ENCODE measurements around the gene ANKRD44.
"Not testable (repeated sequence)": the region's sequence is repeated elsewhere in the genome, so short reads cannot be mapped to it uniquely, and the experiment has no call there.

Gene ANKRD44

DNA sequence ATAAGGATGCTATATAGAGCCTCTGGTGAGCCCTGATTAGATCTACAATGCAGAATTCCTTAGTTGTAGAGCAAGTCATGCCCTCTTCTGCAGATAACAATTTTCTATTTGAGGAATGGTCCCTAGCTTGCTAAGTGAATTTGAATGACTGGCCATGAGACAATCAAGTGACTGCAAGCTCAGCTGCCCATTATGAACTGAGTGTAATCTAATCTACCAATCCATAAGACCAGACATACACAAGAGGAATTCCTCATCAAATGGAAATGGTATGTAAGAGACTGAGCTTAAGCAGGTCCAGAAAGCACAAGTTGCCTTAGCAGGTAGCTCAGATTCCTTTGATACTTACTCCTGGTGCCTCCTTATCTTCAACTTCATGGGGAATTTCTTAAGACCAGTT is 4.8 kb upstream of the ANKRD44 start:
- DNase-seq (ENCODE audit: low read depth), result no peak

DNA sequence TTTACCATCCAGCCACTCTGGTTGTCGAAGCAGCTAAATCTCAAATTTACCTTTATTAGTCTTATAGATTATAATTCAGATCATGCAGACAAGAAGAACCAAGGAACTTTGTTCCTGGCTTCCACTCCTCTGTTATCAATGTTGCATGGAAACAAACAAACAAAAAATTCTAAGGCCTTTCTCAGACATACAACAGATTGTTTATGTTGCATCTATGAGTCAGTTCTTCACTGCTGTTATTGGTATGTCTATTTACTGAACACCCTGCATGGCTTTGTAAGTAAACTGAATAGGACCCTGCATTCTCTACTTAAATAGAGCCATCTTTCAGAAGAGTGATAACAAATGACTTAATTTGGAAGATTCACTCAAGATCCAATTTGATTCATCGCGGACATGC is 1.6 kb upstream of the ANKRD44 start:
- no peak for DNase-seq (ENCODE audit: low read depth)

DNA sequence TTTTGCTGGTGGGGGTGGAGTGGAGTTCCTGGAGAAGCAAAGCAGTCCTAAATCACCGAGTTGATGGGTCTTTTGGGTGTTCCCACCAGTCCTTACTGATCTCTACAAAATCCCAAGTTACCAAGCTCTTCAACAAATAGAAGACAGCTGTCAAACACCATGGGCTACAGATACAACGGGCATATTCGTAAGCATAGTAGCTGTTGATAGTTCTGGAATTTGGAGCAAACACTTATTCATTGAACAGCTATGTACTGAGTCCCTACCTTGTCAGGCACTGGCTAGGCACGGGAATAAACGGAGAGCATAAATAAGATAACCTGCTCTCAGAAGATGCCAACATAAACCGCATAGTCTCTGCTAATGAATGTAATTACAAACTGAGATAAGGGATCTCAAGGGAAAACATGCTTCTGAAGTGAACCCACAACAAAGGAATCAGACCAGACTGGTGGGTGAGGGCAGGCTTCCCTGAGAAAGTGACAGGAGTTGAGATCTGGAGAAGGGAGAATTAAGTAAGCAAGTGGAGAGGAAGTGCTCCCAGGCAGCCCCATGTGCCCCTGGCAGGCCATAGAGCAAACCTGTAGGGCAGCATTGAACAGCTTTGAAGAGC is 947 bp upstream of the ANKRD44 start:
- DNase-seq (ENCODE audit: low read depth), result no peak

DNA sequence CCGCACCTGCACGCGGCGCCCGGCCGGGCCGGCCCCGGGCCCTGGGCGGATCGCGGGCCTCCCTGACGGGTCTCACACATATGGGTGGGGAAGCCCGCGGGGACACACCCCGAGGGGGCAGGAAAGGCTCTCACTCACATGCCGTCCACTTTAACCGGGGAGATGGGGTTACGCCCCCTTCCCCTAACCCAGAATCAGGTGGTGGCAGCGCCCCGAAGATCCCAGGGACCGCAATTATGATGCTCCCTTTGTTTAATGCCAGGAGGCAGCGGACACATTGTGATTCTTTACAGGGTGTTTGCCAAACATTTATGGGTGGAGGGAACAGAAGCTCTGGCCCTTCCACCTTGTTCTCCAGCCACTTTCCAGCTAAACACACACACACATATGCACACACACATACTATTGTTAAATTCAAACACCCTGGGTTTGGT is 424 bp upstream of the ANKRD44 start:
- no peak for DNase-seq (ENCODE audit: low read depth)

DNA sequence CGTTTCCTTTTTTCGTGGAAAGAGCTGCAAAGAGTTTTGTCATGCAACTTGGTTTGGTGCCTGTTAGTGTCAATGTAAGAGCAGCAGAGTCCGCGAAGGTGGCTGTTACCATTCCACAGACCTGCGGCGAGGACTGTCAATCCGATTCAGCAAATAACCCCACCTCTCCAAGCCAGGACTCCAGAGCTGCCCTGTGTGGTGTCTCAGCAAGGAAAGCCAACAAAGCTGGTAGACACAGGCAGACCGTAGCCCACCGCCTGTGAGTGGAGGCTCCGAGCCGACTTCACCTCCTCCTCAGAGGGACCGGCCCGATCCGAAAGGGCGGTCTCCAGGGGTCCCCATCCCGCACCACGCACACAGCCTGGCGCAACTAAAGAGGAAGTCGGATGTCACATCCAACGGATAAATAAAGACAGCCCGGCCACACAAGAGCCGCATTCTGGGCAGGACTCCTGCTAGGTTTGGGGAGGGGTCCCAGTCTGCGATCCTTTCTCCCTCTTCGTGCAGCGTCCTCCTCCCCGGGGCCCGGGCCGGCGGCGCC is 819 bp downstream of the ANKRD44 start:
- DNase-seq (ENCODE audit: low read depth), result no peak

DNA sequence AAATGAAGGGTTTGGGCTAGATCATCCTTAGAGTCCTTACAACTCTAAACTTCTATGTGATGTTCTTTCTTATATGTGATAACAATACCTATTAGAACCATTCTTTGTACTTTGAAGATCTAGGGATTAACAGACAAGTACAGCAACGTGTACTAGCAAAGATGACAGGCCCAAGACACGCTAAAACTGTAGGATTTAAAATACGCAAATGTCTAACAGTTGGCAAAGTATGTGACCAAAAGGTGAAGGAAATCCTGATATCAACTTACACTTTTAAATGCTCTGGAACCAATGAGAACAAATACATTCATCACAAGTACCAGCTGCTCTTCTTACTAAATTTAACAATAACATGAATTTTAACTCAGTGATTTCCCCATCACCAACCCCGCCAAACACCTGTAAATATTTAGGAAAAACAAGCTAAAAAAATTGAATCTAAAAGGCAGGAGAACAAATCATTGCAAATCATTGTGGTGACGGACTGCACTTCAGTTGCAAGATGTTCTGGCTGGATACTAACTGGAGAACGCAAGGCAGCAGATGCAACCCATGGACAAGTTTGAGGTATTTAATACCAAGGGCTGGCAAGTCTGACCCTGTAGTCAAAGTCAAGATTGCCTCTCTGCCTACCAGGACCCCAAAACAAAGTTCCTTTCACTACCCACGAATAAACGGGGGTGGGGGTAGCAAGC is 1.4 kb downstream of the ANKRD44 start:
- DNase-seq (ENCODE audit: low read depth), result no peak

DNA sequence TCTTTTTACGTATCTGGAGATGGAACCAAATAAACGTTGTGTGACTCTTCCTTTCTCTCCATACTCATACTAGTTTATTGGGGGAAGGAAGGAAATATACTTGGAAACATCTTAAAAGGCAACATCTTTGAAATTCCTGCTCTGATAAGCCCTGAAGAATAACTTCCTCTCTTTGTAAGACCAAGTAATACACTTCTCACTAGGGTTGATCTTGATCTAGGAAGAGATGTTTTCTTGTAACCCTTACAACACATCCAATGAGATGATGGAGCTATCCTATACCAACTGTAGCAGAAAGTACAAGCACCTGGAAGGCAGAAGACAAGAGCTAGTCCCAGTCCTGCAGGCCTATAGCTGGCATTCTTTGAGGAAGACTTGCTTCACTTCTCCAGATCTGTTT is 2.0 kb downstream of the ANKRD44 start:
- no peak for DNase-seq (ENCODE audit: low read depth)

DNA sequence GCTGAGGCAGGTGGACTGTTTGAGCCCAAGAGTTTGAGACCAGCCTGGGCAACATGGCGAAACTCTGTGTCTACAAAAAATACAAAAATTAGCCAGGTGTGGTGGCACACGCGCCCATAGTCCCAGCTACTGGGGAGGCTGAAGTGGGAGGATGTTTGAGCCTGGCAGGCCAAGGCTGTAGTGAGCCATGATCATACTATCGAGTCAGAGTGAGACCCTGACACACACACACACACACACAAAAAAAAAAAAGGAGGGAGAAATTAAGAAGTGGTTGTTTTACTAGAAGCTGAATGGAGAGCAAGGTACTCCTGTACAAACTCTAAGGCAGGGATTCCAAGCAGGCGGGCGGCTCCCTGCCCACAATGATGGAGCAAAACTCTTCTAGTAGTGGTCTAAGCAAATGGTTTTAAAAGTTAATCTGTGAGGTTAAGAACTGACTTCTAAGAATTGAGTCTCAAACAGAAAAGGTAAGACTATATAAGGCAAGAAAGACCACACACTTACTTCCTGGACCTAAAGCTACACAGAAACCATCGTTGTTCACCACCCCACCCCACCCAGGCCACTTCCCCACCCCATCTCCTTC is 2.6 kb downstream of the ANKRD44 start:
- DNase-seq (ENCODE audit: low read depth), result no peak

DNA sequence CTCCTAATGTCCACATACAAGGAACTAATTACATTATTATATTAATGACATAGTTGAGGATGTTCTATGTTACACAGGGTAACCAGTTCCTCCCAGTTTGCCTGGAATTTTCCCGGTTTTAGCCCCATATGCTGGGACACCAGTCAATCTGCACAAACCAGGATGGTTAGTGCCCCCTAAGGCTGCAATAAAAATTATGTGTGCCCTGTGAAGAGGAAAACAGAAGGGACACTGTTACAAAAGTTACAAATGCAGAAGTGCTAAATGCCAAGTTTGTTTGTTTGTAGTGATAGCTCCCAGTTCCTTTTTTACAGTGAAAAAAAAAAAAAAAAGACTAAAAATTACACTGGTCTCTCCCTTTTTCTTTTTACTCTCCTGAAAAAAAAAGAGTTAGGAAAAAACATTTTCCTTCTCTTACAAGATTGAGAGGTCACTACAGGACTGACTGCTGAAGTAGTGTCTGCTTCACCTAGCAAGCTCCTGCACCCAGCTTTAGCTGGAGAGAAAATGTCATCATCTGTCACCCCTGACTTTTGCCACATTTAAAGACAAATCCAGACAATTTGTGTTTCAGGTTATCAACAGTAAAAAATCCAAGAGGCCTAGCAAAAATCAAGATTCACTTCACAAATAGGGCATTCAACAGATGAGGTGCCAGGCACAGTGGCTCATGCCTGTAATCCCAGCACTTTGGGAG is 3.2 kb downstream of the ANKRD44 start:
- DNase-seq (ENCODE audit: low read depth), result no peak

DNA sequence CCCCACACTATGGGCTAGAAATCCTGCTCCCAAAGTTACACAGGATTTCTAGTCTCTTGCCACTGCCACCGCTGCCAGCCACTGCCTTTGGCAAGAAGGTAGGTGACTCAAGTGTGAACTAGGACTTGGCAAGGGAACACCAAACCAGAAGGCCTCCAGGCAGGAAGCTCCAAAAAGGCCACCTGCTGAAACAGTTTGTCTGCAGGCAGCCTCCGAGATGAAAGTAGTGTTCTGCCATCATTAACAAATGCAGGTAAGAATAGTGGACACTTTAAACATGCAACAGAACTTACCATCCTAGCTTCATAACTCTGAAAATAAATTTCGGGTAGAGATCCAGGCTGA is 3.9 kb downstream of the ANKRD44 start:
- no peak for DNase-seq (ENCODE audit: low read depth)

DNA sequence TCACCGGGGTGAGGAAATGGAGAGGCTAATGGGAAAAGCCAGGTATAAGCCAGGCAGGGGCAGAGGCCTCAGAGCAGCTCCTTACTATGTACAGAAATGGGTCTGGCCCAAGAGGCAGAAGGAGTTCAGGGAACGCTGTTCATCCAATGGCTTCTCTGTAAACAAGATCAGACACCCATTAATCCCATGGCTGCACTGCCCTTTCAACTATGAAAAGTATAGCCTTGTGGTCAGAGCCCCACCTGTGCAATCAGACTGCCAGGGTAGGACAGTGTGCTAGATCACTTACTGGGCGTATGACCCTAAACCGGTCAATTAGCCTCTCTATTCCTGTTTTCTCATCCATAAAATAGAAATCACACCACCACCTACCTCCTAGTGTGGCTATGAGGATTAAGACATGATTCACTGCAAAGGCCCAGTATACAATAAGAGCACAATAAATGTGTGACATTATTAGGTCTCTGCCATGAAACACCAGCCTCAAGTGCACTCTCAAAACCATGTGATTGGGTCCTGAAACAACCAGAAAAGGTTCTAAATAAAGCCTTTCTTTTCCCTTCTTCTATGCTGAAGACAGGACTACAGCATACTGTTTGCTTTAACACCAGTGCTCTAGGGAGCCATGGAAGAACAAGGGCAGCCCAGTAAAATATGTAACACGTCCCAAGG is 4.4 kb downstream of the ANKRD44 start:
- DNase-seq (ENCODE audit: low read depth), result no peak

DNA sequence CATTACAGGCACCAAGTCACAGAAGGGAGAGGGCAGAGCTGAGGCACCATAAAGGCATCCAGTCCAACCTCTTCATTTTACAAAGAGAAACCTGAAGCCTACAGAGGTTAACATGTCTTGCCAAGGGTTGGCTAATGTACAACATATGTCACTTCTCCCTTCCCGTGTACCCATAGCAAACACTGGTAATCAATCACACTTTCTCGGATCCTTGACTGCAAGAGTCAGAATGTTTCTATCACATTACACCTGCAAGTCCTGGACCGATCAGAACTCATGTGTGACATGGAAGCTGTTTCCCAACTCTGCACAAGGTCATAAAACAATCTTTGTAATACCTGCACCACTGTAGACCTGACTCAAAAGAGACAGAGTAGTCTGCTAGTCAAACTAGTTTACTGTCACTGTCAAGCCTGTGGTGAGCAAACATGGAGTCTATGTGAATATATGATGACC is 6.0 kb downstream of the ANKRD44 start:
- no peak for DNase-seq (ENCODE audit: low read depth)

DNA sequence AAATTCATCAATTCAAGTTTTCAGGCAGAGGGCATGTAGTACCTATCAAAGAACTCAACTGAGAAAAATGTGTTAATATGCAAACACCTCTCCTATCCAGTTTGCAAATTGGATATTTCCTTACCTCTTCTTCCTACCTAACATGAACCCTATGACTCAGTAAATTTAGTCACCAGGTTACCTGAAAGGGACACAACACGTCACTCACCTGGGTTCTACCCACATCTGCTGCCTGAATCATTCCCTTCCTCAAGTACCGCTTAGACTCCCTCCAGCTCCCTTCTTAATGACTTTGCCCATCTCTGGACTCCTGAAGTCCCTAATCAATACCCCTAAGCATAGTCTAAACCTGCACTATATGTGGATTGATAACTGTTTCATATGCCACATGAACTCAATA is 10.4 kb downstream of the ANKRD44 start:
- DNase-seq (ENCODE audit: low read depth), result no peak

DNA sequence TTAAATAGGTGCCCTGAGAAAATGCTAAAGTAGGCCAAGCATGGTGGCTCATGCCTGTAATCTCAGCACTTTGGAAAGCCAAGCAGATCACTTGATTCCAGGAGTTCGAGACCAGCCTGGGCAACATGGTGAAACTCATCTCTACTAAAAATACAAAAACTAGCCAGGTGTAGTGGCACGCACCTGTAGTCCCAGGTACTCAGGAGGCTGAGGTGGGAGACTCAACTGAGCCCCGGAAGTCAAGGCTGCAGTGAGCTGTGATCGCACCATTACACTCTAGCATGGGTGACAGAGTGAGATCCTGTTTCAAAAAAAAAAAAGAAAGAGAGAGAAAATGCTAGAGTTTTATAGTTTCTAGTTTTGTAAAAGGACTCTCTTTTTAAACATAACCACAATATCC is 12.0 kb downstream of the ANKRD44 start:
- DNase-seq (ENCODE audit: low read depth), result no peak

DNA sequence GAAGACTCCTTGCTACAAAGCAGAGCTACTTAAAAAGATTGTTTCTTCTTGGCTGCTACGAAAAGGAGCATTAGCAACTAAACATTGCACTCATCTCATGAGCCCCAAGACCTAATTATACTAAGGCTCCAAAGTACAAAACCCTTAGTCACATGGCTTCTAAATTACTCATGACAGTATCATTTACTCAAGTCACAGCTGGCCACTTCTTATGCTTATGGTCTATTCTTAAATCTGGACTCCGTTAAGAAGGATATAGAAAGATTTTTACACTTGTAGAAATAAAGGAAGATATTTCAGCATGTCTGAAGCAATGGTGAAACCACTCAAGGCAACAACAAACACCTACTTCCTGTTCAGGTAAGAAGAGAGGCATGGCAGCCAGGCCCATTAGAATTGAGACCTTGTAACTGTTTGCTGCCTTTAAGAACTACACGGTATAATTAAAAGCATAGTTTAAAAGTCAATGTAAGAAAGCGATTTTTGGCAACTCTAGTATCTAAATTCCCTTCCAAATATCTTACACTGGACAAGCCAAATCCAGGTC is 12.7 kb downstream of the ANKRD44 start:
- no peak for DNase-seq (ENCODE audit: low read depth)

DNA sequence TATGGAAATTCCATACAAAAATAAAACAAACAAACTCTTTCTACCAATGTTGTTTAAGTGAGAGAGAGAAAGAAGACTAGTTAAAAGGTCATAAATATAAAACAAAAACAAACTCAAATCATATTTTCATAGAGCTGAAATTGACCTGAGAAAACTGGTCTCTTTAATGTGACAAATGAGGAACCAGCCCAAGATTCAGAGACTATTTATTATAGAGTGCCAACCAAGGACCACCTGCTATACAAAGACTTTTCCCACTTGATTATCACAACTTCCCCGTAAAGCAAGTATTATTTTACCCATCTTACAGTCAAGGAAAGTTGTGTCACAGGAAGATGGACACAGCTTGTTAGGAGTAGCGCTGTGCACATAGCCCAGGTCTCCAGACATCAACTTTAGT is 13.3 kb downstream of the ANKRD44 start:
- DNase-seq (ENCODE audit: low read depth), result no peak

DNA sequence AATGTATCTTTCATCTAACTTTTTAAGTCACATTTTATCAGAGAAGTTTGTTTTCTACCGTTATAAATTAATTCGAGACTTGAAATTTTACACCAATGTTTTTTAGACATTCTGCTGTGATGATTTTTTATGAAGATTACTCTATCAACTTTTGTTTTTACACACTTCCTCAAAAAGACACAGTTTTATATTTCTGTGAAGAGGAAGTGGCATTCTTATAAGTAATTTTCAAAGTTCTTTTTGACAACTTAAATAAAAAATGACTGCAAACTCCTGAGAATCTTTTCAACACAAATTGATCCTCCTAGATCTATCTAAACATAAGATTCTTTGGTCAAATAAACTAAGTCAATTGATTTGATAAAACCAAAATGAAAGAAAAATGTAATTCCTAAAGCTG is 13.7 kb downstream of the ANKRD44 start:
- DNase-seq (ENCODE audit: low read depth), result no peak

DNA sequence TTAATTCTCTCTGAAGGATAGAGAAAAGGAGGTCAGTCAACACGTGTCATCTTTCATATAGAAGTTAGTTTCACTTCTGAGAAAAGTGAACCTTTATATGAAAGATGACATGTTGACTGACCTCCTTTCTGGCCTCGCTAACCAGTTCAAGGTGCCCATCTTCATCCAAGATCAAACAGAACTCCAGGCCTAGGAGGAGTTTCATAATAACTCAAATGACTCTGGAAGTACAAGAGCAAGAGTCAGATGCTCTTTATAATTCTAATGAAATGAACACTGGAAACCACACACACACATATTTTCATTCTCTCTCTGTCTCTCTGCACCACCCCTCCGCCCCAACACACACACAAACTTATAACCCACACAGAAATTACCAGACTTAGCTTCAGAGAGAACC is 16.3 kb downstream of the ANKRD44 start:
- DNase-seq (ENCODE audit: low read depth), result no peak

DNA sequence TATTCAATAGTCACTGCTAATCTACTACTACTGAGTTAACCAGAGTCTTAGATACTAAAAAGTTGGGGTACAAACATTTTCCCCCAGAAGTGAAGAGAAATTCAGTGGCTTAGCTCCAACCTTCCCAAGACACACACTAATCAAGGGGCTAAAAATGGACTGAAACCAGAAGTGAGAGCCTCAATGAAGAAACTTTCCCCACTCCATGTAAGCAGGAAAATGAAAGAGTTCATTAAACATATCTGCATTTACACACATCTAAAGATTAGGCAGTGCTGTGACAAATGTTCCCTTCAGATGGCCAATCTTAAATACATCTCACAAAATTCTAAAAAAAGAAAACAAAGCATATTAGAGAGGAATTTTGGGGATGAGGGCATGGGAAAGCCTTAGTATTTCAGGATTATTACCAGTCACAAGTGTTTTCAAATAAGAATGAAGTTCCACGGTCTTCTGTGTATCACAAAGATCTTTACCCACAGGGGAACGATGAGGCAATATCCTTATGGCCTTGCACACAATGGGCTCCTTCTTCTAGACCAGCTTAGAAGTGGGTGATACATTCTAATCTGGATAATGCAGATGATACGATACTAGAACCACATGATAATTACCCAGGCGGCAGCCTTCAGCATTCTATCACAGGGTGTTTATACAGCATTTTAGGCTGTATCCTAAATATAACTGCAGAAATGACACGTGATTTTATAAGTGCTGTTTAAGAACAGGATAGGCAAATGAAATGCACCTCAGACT is 17.1 kb downstream of the ANKRD44 start:
- no peak for DNase-seq (ENCODE audit: low read depth)

DNA sequence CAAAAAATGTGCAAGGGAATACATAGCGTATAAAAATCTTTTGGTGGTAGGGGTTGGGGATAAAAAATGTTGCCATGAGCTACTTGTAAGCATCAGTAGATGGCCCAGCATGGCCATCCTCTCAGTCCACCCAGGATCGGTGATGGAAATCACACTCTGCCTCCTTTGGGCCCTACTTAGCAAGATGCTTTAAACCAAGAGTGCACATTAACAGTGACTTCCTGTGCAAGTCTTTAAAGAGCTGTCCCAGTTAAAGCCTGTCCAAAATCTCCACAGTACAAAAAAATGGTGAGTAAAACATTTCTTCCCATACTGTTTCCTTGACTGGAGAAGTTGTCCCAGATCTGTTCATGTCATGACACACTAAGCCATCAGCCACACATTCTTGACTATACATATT is 18.0 kb downstream of the ANKRD44 start:
- DNase-seq (ENCODE audit: low read depth), result no peak

DNA sequence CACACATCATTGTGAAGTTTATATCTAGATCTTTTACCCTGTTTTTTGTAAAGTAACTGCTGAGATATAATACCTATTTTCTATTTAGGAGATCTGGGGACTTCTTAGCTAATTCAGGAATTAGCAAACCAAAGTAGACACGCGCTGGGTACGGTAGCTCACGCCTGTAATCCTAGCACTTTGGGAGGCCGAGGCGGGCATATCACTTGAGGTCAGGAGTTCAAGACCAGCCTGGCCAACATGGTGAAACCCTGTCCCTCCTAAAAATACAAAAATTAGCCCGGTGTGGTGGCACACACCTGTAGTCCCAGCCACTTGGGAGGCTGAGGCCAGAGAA is 23.0 kb downstream of the ANKRD44 start:
- DNase-seq (ENCODE audit: low read depth), result not testable (repeated sequence)

All from GM04504 (cell line).